Liver (tissue), 3 donors: Measurements from ENCODE around the gene OR51L1.

ENCODE experiments used
- FOXA1 ChIP-seq: IDR thresholded peaks from 2 replicates; pipeline ENCODE4 v1.6.1; 2016; ENCODE audit warnings: antibody characterized with exemption
- GABPA ChIP-seq, 2 donors: IDR thresholded peaks in 1 of 2; conservative IDR thresholded peaks in 1 of 2; 2 replicates each; pipeline ENCODE4 v1.6.1; 2016; ENCODE audit warnings: antibody characterized with exemption in 2 of 2, mild to moderate bottlenecking in 1 of 2, moderate library complexity in 1 of 2
- JUND ChIP-seq, 2 donors: IDR thresholded peaks; 2 replicates each; pipeline ENCODE4 v1.6.1; 2016; ENCODE audit warnings: antibody characterized with exemption in 2 of 2
- RAD21 ChIP-seq, 2 donors: IDR thresholded peaks; 2 replicates each; pipeline ENCODE4 v1.6.1; 2016; ENCODE audit warnings: antibody characterized with exemption in 2 of 2, mild to moderate bottlenecking in 2 of 2
- YY1 ChIP-seq: IDR thresholded peaks from 2 replicates; pipeline ENCODE4 v1.6.1; 2016; ENCODE audit warnings: antibody characterized with exemption, mild to moderate bottlenecking
- TF ChIP-seq, protein P1 (sequence below): fragments of 150-350 bp; IDR thresholded peaks from 2 replicates; pipeline ENCODE4 v1.5.1; 2017; ENCODE audit warnings: improper control_type of control experiment, low read depth, low read length; ENCODE audit not compliant: missing input control
- TF ChIP-seq, protein P2 (sequence below): IDR thresholded peaks from 2 replicates; pipeline ENCODE4 v1.6.1; 2016; ENCODE audit warnings: antibody characterized with exemption, mild to moderate bottlenecking
- TF ChIP-seq, protein P3 (sequence below): IDR thresholded peaks from 2 replicates; pipeline ENCODE4 v1.6.1; 2016; ENCODE audit warnings: antibody characterized with exemption
- donor health status: healthy.
- donor health status: healthy.

DNA sequence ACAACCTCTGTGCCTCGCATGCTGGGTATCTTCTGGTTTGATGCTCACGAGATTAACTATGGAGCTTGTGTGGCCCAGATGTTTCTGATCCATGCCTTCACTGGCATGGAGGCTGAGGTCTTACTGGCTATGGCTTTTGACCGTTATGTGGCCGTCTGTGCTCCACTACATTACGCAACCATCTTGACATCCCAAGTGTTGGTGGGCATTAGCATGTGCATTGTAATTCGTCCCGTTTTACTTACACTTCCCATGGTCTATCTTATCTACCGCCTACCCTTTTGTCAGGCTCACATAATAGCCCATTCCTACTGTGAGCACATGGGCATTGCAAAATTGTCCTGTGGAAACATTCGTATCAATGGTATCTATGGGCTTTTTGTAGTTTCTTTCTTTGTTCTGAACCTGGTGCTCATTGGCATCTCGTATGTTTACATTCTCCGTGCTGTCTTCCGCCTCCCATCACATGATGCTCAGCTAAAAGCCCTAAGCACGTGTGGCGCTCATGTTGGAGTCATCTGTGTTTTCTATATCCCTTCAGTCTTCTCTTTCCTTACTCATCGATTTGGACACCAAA, 52.2 kb downstream of the OR51L1 start:
- TF ChIP-seq, protein P1, sequence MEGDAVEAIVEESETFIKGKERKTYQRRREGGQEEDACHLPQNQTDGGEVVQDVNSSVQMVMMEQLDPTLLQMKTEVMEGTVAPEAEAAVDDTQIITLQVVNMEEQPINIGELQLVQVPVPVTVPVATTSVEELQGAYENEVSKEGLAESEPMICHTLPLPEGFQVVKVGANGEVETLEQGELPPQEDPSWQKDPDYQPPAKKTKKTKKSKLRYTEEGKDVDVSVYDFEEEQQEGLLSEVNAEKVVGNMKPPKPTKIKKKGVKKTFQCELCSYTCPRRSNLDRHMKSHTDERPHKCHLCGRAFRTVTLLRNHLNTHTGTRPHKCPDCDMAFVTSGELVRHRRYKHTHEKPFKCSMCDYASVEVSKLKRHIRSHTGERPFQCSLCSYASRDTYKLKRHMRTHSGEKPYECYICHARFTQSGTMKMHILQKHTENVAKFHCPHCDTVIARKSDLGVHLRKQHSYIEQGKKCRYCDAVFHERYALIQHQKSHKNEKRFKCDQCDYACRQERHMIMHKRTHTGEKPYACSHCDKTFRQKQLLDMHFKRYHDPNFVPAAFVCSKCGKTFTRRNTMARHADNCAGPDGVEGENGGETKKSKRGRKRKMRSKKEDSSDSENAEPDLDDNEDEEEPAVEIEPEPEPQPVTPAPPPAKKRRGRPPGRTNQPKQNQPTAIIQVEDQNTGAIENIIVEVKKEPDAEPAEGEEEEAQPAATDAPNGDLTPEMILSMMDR: no peak
- TF ChIP-seq, protein P2, sequence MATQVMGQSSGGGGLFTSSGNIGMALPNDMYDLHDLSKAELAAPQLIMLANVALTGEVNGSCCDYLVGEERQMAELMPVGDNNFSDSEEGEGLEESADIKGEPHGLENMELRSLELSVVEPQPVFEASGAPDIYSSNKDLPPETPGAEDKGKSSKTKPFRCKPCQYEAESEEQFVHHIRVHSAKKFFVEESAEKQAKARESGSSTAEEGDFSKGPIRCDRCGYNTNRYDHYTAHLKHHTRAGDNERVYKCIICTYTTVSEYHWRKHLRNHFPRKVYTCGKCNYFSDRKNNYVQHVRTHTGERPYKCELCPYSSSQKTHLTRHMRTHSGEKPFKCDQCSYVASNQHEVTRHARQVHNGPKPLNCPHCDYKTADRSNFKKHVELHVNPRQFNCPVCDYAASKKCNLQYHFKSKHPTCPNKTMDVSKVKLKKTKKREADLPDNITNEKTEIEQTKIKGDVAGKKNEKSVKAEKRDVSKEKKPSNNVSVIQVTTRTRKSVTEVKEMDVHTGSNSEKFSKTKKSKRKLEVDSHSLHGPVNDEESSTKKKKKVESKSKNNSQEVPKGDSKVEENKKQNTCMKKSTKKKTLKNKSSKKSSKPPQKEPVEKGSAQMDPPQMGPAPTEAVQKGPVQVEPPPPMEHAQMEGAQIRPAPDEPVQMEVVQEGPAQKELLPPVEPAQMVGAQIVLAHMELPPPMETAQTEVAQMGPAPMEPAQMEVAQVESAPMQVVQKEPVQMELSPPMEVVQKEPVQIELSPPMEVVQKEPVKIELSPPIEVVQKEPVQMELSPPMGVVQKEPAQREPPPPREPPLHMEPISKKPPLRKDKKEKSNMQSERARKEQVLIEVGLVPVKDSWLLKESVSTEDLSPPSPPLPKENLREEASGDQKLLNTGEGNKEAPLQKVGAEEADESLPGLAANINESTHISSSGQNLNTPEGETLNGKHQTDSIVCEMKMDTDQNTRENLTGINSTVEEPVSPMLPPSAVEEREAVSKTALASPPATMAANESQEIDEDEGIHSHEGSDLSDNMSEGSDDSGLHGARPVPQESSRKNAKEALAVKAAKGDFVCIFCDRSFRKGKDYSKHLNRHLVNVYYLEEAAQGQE: no peak
- TF ChIP-seq, protein P3, sequence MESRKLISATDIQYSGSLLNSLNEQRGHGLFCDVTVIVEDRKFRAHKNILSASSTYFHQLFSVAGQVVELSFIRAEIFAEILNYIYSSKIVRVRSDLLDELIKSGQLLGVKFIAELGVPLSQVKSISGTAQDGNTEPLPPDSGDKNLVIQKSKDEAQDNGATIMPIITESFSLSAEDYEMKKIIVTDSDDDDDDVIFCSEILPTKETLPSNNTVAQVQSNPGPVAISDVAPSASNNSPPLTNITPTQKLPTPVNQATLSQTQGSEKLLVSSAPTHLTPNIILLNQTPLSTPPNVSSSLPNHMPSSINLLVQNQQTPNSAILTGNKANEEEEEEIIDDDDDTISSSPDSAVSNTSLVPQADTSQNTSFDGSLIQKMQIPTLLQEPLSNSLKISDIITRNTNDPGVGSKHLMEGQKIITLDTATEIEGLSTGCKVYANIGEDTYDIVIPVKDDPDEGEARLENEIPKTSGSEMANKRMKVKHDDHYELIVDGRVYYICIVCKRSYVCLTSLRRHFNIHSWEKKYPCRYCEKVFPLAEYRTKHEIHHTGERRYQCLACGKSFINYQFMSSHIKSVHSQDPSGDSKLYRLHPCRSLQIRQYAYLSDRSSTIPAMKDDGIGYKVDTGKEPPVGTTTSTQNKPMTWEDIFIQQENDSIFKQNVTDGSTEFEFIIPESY: no peak
- TF ChIP-seq FOXA1 (no peak), JUND (IDR thresholded peaks at IDR 0.05) (no peak), RAD21 (IDR thresholded peaks at IDR 0.05) (no peak), YY1 (no peak), GABPA (IDR thresholded peaks at IDR 0.05 in 1 of 2, conservative IDR thresholded peaks at IDR 0.05 in 1 of 2) (no peak)
